Measurements from ENCODE around the gene IGFBP3.
"Not testable (repeated sequence)": the region's sequence is repeated elsewhere in the genome, so short reads cannot be mapped to it uniquely, and the experiment has no call there.

IGFBP3 gene

GRCh38 chr7:45962861-45963260 is 41.8 kb upstream of the IGFBP3 start:
- Histone ChIP-seq H3K4me3 (ENCODE audit: insufficient read length, low read depth) (no peak overlapping the region), H3K27me3 (ENCODE audit: insufficient read depth, insufficient read length) (no peaks in the 10 kb centered on the region), H3K9me3 (ENCODE audit: insufficient read depth, low read length) (no peaks in the 10 kb centered on the region), H3K4me1 (ENCODE audit: insufficient read depth, insufficient read length) (no peaks in the 10 kb centered on the region), H3K36me3 (ENCODE audit: insufficient read depth, insufficient read length, low read length) (no peaks in the 10 kb centered on the region), H3K9ac (ENCODE audit: insufficient read length, low read depth) (no peak overlapping the region)
- TF ChIP-seq SUZ12 (IDR thresholded peaks at IDR 0.05; ENCODE audit: extremely low read depth, insufficient read depth, insufficient read length): no peak
- TF ChIP-seq ZNF274 (IDR thresholded peaks at IDR 0.05; ENCODE audit: low read depth, low read length): no peak
- TF ChIP-seq YY1 (IDR thresholded peaks at IDR 0.05; ENCODE audit: insufficient read depth, insufficient read length): no peak
- no peak for DNase-seq (ENCODE audit: low read depth, low spot score)

DNA sequence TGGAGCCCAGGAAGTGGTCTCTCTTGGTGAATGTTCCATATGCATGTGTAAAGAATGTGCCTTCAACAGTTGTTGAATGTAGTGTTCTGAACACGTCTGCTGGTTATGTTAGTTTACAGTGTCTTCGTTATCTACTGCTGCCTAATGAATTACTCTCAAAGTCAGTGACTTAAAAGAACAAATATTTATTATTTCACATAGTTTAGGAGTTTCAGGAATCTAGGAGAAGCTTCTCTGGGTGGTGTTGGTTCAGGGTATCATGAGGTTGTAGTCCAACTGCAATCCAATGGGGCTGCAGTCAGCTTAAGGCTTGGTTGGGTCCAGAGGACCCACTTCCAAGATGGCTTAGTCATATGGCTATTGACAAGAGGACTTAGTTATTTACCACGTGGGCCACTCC is 36.6 kb upstream of the IGFBP3 start:
- Histone ChIP-seq H3K27me3 (ENCODE audit: insufficient read depth, insufficient read length) (no peaks in the 10 kb centered on the region), H3K9me3 (ENCODE audit: insufficient read depth, low read length) (peaks cover 21% of the 10 kb centered on the region), H3K9ac (ENCODE audit: insufficient read length, low read depth) (no peak overlapping the region), H3K4me1 (ENCODE audit: insufficient read depth, insufficient read length) (no peaks in the 10 kb centered on the region), H3K36me3 (ENCODE audit: insufficient read depth, insufficient read length, low read length) (no peaks in the 10 kb centered on the region), H3K4me3 (ENCODE audit: insufficient read length, low read depth) (no peak overlapping the region)
- no peak for TF ChIP-seq YY1 (IDR thresholded peaks at IDR 0.05; ENCODE audit: insufficient read depth, insufficient read length)
- TF ChIP-seq SUZ12 (IDR thresholded peaks at IDR 0.05; ENCODE audit: extremely low read depth, insufficient read depth, insufficient read length): no peak
- no peak for TF ChIP-seq ZNF274 (IDR thresholded peaks at IDR 0.05; ENCODE audit: low read depth, low read length)
- no peak for DNase-seq (ENCODE audit: low read depth, low spot score)

GRCh38 chr7:45955286-45955685 is 34.2 kb upstream of the IGFBP3 start:
- Histone ChIP-seq H3K9me3 (ENCODE audit: insufficient read depth, low read length) (peaks cover 21% of the 10 kb centered on the region), H3K9ac (ENCODE audit: insufficient read length, low read depth) (no peak overlapping the region), H3K36me3 (ENCODE audit: insufficient read depth, insufficient read length, low read length) (no peaks in the 10 kb centered on the region), H3K27me3 (ENCODE audit: insufficient read depth, insufficient read length) (no peaks in the 10 kb centered on the region), H3K4me3 (ENCODE audit: insufficient read length, low read depth) (no peak overlapping the region), H3K4me1 (ENCODE audit: insufficient read depth, insufficient read length) (no peaks in the 10 kb centered on the region)
- no peak for DNase-seq (ENCODE audit: low read depth, low spot score)
- TF ChIP-seq ZNF274 (IDR thresholded peaks at IDR 0.05; ENCODE audit: low read depth, low read length) (no peak), YY1 (IDR thresholded peaks at IDR 0.05; ENCODE audit: insufficient read depth, insufficient read length) (no peak), SUZ12 (IDR thresholded peaks at IDR 0.05; ENCODE audit: extremely low read depth, insufficient read depth, insufficient read length) (no peak)

DNA sequence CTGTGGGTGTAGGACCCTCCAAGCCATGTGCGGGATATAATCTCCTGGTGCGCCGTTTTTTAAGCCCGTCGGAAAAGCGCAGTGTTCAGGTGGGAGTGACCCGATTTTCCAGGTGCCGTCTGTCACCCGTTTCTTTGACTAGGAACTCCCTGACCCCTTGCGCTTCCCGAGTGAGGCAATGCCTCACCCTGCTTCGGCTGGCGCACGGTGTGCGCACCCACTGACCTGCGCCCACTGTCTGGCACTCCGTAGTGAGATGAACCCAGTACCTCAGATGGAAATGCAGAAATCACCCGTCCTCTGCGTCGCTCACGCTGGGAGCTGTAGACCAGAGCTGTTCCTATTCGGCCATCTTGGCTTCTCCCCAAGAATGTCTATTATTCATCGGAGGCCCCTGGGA is 32.0 kb upstream of the IGFBP3 start:
- not testable (repeated sequence) for H3K27me3 ChIP-seq (ENCODE audit: insufficient read depth, insufficient read length); H3K36me3 ChIP-seq (ENCODE audit: insufficient read depth, insufficient read length, low read length); H3K9ac ChIP-seq (ENCODE audit: insufficient read length, low read depth); DNase-seq (ENCODE audit: low read depth, low spot score); H3K4me3 ChIP-seq (ENCODE audit: insufficient read length, low read depth); H3K4me1 ChIP-seq (ENCODE audit: insufficient read depth, insufficient read length)
- H3K9me3 ChIP-seq (ENCODE audit: insufficient read depth, low read length): peaks cover 21% of the 10 kb centered on the region

DNA sequence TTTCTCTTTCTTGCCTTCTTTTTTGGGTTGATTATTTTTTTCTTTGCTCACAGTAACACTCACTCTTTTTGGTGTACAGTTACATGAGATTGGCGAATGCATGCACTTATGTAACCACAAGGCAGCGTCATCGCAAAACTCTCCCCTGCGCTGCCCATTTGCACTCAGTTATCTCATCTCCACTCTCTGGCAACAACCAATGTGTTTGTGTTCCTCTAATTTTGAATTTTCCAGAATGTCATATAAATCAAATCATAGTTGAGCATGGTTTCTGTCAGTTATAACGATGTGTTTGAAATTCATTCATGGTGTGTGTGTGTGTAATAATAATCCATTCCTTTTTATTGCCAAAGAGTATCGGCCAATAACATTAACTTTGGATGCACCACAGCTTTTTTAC is 23.0 kb upstream of the IGFBP3 start:
- Histone ChIP-seq H3K4me1 (ENCODE audit: insufficient read depth, insufficient read length) (no peaks in the 10 kb centered on the region), H3K36me3 (ENCODE audit: insufficient read depth, insufficient read length, low read length) (no peaks in the 10 kb centered on the region), H3K27me3 (ENCODE audit: insufficient read depth, insufficient read length) (no peaks in the 10 kb centered on the region), H3K9ac (ENCODE audit: insufficient read length, low read depth) (no peak overlapping the region), H3K9me3 (ENCODE audit: insufficient read depth, low read length) (peaks cover 5% of the 10 kb centered on the region; the same call in 1 of the 2 replicates), H3K4me3 (ENCODE audit: insufficient read length, low read depth) (no peak overlapping the region)
- TF ChIP-seq YY1 (IDR thresholded peaks at IDR 0.05; ENCODE audit: insufficient read depth, insufficient read length): no peak
- no peak for DNase-seq (ENCODE audit: low read depth, low spot score)

DNA sequence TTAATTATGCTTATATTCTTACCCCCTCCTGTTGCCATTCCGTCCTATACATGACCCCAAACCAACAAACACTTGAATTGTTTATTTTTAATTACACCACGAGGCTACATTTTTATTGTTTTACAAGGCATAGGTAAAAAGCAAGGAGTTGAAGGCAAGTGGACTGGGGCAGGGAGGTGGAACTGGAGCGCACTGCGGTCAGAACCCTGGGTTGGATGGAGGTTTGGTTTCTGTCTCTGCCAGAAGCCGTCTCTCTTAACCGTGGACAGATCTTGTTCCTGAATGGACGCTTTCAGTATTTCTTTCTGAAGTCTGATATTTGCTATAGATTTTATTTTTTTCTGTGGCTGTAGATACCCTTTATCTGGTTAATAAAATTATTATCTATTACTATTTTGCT is 19.9 kb upstream of the IGFBP3 start:
- Histone ChIP-seq H3K4me3 (ENCODE audit: insufficient read length, low read depth) (no peak overlapping the region), H3K9ac (ENCODE audit: insufficient read length, low read depth) (no peak overlapping the region), H3K36me3 (ENCODE audit: insufficient read depth, insufficient read length, low read length) (no peaks in the 10 kb centered on the region), H3K4me1 (ENCODE audit: insufficient read depth, insufficient read length) (no peaks in the 10 kb centered on the region), H3K27me3 (ENCODE audit: insufficient read depth, insufficient read length) (no peaks in the 10 kb centered on the region), H3K9me3 (ENCODE audit: insufficient read depth, low read length) (peaks cover 5% of the 10 kb centered on the region; the same call in 1 of the 2 replicates)
- DNase-seq (ENCODE audit: low read depth, low spot score): no peak
- no peak for TF ChIP-seq SUZ12 (IDR thresholded peaks at IDR 0.05; ENCODE audit: extremely low read depth, insufficient read depth, insufficient read length)
- TF ChIP-seq ZNF274 (IDR thresholded peaks at IDR 0.05; ENCODE audit: low read depth, low read length): no peak
- TF ChIP-seq YY1 (IDR thresholded peaks at IDR 0.05; ENCODE audit: insufficient read depth, insufficient read length): no peak

GRCh38 chr7:45940237-45940781 is 19.2 kb upstream of the IGFBP3 start:
- not testable (repeated sequence) for DNase-seq (ENCODE audit: low read depth, low spot score); H3K4me3 ChIP-seq (ENCODE audit: insufficient read length, low read depth); H3K9ac ChIP-seq (ENCODE audit: insufficient read length, low read depth)

GRCh38 chr7:45939574-45939973 is 18.5 kb upstream of the IGFBP3 start:
- H3K36me3 ChIP-seq (ENCODE audit: insufficient read depth, insufficient read length, low read length): no peaks in the 10 kb centered on the region
- H3K9ac ChIP-seq (ENCODE audit: insufficient read length, low read depth): no peak overlapping the region
- peaks cover 5% of the 10 kb centered on the region; the same call in 1 of the 2 replicates for H3K9me3 ChIP-seq (ENCODE audit: insufficient read depth, low read length)
- no peaks in the 10 kb centered on the region for H3K4me1 ChIP-seq (ENCODE audit: insufficient read depth, insufficient read length)
- no peaks in the 10 kb centered on the region for H3K27me3 ChIP-seq (ENCODE audit: insufficient read depth, insufficient read length)
- no peak for DNase-seq (ENCODE audit: low read depth, low spot score)
- TF ChIP-seq ZNF274 (IDR thresholded peaks at IDR 0.05; ENCODE audit: low read depth, low read length): no peak
- no peak for TF ChIP-seq SUZ12 (IDR thresholded peaks at IDR 0.05; ENCODE audit: extremely low read depth, insufficient read depth, insufficient read length)
- TF ChIP-seq YY1 (IDR thresholded peaks at IDR 0.05; ENCODE audit: insufficient read depth, insufficient read length): no peak
- H3K4me3 ChIP-seq (ENCODE audit: insufficient read length, low read depth): no peak overlapping the region

More at GRCh38 chr7:45940237-45940781, 19.2 kb upstream of the IGFBP3 start:
- H3K9me3 ChIP-seq (ENCODE audit: insufficient read depth, low read length); H3K27me3 ChIP-seq (ENCODE audit: insufficient read depth, insufficient read length); H3K36me3 ChIP-seq (ENCODE audit: insufficient read depth, insufficient read length, low read length); H3K4me1 ChIP-seq (ENCODE audit: insufficient read depth, insufficient read length): not testable (repeated sequence)

All from NT2/D1 (cell line).